ENCODE data around the gene KIF2A.

GRCh38 chr5:62306323-62306895 is 403 bp downstream of the KIF2A start:
- TF ChIP-seq CTCF (IDR thresholded peaks at IDR 0.05) = no peak
- TF ChIP-seq POLR2A (IDR thresholded peaks at IDR 0.05) = no peak
- no peak for TF ChIP-seq POLR2AphosphoS5 (IDR thresholded peaks at IDR 0.05)
- no peak for TF ChIP-seq EP300 (IDR thresholded peaks at IDR 0.05)
